Stimulated activated CD4-positive, alpha-beta T cell treated with anti-CD3 and anti-CD28 coated beads, Interleukin-4, amount 100 ng/mL, for 1 hour (primary cell): Measurements from ENCODE around the gene NUBP2.

ENCODE experiments used
- DNase-seq: peaks from one replicate; pipeline ENCODE4 v3.0.0-alpha.2; 2020

The NUBP2 gene

DNA sequence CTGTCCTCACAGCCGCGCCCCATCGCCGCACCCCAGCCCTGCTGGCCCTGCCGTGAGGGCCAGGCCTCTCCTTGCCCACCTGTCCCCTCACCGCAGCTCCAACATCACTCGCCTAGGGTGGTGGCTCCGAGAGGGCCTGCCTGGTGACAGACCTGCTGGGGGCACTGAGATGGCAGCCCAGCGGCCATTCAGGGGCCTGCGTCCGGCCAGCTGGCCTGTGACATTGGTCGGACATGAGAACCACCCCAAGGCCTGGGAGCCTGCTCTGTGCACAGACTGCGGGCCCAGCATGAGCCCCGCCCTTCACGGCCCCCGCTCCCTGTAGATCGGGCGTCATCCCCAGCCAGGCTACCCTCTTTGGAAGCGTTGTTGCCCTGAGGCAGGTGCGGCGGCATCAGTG is 23.2 kb upstream of the NUBP2 start:
- DNase-seq = no peak

DNA sequence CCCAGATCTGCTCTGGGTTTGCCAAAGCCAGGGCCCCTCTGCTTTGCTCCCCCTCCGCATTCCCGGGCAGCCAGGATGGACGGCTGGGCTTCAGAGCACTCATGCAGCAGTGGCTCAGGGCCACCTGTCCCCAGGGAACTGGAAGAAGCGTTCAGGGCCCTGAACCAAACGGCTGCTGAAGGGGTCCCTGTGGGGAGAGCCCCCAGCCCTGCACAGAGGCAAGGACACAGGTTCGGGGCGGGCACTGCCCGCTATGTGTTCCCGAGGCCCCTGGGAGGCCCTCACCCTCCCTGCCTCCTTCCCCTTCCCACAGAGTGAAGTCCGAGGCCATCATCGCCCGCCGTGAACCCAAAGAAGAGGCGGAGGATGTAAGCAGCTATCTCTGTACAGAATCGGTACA is 21.8 kb upstream of the NUBP2 start:
- no peak for DNase-seq

DNA sequence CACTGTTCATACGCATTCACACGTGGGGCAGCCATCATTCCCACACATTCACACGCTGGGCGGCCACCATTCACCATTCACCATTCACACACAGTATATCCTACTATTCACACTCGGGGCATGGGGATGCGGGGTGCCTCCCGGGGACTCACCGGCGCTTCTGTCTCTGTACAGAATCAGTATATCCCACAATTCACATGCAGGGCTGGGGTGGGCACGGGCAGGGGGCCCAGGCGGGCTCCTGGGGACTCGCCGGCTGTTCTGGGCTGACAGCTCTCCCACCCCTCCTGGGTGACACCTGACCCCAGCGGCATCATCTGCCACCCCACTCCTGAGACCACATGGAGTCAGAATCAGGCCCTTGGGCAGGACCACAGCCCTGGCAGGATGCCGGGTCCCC is 21.0 kb upstream of the NUBP2 start:
- no peak for DNase-seq

DNA sequence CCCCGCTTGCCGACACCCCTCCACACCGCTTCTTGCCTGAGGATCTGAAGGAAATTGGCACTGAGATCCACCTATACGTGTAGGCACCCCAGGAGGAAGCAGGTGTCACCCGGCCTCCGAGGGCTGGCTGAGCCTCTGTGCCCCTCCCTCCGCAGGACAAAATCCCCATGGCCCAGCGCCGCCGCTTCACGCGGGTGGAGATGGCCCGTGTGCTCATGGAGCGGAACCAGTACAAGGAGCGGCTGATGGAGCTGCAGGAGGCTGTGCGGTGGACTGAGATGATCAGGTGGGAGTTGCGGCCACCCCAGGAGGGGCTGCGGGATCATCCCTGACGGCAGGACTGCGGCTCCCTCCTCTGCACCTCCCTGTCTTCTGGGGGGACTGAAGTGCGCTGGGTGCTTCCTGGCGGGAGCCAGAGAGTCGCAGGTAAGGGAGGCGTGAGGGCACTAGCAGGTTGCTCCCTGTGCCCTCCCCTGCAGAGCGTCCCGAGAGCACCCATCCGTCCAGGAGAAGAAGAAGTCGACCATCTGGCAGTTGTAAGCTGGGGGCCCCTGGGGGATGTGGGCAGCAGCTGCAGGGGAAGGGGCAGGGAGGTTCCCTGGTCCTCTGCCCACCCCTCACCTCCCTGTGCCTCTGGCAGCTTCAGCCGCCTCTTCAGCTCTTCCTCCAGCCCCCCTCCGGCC is 20.4 kb upstream of the NUBP2 start:
- DNase-seq = no peak

DNA sequence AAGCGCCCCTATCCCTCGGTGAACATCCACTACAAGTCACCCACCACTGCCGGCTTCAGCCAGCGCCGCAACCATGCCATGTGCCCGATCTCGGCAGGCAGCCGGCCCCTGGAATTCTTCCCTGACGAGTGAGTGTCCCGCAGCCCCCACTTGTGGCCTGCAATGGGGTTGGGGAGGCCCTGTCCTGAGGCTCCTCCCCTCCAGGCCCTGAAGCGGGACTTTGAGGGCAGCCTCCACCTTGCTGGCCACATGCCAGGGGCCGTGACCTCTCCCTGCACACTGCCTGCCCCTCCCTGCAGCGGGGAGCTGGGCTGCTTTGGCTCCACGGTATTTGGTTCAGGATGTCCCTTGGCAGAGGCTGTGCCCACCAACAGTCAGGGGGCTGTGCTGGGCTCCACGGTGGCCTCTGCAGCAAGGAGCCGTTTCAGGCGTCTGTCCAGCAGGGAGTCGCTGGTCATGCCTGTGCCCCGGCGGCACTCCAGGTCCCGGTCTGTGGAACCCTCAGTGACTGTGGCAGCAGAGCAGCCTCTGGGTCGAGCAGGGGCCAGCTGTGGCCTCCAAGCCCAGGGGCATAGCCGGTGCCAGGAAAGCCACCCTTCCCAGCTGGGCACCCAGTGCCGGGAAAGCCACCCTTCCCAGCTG is 19.8 kb upstream of the NUBP2 start:
- DNase-seq = no peak

DNA sequence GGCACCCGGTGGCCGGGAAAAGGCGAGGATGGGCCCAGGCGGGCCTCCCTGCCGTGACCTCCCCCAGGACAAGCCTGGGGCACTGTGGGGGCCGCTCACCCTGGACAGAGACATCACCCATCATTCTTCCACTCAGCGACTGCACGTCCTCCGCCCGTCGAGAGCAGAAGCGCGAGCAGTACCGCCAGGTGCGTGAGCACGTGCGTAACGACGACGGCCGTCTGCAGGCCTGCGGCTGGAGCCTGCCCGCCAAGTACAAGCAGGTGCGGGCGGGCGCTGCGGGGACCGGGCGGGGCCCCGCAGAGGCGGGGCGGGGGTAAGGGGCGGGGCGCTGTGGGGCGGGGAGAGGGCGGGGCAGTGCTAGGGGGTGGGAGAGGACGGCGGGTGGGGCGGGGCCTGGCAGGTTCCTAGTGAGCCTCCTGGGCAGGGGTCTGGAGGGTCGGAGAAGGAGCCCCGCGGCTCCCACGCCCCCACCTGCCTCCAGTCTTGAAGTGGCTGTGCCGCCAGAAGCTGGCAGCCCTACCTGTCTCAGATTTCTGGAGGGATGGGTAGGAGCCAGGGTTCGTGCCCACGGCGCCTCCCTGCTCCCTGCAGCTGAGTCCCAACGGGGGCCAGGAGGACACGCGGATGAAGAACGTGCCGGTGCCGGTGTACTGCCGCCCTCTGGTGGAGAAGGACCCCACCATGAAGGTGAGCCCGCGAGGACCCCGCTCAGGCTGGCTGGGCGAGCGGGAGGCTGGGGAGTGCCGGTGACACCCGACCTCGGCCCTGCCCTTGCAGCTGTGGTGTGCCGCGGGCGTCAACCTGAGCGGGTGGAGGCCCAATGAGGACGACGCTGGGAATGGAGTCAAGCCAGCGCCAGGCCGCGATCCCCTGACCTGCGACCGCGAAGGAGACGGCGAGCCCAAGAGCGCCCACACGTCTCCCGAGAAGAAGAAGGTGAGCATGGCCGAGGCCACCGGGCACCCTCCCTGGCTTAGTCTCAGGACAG is 18.9 kb upstream of the NUBP2 start:
- no peak for DNase-seq

DNA sequence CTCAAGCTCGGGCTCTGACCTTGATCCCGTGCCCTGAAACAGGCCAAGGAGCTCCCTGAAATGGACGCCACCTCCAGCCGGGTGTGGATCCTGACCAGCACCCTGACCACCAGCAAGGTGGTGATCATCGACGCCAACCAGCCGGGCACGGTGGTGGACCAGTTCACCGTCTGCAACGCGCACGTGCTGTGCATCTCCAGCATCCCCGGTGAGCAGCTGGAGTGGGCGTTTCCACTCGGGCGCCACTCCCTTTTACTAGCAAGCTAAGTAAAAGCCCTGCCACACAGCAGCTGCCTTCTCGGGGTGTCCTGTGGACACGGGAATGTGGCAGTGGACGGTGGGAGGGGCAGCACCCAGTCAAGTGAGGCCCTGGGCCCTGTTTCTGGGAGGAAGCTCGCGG is 17.8 kb upstream of the NUBP2 start:
- DNase-seq = no peak

DNA sequence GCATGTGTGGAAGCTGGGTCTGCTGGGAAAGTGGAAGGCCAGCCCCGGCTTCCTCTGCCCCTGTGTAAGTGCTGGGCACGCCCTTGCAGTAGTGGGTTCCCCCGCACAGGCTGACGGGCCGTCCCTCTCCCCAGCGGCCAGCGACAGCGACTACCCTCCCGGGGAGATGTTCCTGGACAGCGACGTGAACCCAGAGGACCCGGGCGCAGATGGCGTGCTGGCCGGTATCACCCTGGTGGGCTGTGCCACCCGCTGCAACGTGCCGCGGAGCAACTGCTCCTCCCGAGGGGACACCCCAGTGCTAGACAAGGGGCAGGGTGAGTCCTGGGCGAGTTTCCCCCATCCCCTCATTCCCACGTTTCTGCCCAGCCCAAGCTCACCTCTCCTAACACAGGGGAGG is 16.9 kb upstream of the NUBP2 start:
- DNase-seq = no peak

DNA sequence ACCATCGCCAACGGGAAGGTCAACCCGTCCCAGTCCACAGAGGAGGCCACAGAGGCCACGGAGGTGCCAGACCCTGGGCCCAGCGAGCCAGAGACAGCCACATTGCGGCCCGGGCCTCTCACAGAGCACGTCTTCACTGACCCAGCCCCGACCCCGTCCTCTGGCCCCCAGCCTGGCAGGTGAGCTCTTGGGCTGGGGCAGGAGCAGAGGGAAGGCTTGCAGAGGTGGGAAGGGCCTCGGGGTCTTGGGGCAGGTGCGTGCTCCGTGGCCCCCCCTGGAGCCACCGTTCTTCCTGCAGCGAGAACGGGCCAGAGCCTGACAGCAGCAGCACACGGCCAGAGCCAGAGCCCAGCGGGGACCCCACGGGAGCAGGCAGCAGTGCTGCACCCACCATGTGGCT is 16.5 kb upstream of the NUBP2 start:
- no peak for DNase-seq

DNA sequence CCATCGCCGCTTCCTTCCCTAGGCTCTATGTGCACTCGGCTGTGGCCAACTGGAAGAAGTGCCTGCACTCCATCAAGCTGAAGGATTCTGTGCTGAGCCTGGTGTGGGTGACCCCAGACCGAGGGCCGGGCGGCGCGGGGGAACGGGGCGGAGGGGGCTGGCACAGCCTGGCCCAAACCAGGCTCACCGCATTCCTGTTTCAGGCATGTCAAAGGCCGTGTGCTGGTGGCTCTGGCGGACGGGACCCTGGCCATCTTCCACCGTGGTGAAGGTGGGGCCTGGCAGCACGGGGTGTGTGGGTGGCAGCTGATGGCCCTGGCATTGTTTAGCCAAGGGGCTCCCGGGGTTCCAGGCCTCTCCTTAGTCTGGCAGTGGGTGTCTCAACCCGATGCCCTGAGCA is 16.1 kb upstream of the NUBP2 start:
- DNase-seq = no peak

DNA sequence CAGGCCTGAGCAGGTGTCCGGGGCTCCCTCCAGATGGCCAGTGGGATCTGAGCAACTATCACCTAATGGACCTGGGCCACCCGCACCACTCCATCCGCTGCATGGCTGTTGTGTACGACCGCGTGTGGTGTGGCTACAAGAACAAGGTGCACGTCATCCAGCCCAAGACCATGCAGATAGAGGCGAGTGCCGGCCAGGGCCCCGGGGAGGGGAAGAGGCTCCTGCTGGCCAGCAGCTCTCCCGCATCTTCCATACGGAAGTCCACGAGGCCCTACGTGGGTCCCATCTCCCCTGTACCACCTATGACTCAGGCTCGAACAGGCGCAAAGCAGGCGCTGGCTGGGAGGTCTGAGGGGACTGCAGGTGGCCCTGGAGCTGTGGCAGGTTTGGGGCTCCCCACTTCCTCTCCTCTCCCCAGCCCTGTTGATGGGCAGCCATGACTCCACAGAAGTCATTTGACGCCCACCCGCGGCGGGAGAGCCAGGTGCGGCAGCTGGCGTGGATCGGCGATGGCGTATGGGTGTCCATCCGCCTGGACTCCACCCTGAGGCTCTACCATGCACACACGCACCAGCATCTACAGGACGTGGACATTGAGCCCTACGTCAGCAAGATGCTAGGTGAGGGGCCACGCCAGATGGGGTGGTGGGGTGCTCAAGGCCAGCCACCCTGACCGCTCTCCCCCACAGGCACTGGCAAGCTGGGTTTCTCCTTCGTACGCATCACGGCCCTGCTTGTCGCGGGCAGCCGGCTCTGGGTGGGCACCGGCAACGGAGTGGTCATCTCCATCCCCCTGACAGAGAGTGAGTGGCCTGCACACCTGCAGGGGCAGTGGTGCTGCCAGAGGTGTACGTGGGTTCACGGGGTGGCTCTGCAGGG is 15.4 kb upstream of the NUBP2 start:
- no peak for DNase-seq

DNA sequence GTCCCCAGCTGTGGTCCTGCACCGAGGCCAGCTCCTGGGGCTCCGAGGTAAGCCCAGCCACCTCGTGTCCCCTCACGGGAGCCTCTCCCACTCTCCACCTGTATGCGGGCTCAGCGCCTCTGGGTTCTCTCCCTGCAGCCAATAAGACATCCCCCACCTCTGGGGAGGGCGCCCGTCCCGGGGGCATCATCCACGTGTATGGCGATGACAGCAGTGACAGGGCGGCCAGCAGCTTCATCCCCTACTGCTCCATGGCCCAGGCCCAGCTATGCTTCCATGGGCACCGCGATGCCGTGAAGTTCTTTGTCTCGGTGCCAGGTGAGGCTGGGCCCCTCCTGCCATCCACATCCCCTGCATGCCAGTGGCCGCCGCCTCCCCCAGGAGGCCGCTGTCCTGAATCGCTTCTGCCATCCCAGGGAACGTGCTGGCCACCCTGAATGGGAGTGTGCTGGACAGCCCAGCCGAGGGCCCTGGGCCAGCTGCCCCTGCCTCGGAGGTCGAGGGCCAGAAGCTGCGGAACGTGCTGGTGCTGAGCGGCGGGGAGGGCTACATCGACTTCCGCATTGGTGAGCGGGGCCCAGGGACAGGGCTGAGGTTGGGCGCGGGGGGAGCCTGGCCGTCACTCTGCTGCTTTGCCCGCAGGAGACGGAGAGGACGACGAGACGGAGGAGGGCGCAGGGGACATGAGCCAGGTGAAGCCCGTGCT is 14.5 kb upstream of the NUBP2 start:
- no peak for DNase-seq

DNA sequence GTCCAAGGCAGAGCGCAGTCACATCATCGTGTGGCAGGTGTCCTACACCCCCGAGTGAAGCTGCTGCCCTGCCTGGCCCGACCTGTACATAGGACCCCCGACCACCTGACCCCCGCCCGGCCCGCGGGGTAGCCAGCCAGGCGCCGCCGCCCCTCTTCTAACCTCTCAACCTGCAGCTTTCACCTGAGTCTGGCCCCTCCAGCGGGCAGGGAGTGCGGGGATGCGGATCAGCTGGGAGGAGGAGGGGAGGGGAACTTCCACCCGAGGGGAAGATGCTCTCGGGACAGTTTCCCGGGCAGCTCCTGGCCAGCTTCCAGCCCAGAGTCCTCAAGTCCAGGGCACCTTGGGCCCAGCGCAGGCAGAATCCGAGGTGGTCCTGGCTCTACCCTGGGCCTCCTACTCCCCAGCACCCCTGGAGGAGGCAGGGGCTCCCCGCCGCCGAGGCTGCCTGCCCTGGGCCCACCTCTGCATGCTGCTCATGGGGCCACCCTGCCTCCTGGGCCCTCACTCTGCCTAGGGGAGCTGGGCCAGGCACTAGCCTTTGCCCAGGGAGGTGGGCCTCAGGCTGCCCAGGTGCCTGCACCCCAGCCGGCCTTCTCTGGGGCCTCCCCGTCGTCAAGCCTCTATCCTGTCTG is 13.9 kb upstream of the NUBP2 start:
- DNase-seq = no peak

DNA sequence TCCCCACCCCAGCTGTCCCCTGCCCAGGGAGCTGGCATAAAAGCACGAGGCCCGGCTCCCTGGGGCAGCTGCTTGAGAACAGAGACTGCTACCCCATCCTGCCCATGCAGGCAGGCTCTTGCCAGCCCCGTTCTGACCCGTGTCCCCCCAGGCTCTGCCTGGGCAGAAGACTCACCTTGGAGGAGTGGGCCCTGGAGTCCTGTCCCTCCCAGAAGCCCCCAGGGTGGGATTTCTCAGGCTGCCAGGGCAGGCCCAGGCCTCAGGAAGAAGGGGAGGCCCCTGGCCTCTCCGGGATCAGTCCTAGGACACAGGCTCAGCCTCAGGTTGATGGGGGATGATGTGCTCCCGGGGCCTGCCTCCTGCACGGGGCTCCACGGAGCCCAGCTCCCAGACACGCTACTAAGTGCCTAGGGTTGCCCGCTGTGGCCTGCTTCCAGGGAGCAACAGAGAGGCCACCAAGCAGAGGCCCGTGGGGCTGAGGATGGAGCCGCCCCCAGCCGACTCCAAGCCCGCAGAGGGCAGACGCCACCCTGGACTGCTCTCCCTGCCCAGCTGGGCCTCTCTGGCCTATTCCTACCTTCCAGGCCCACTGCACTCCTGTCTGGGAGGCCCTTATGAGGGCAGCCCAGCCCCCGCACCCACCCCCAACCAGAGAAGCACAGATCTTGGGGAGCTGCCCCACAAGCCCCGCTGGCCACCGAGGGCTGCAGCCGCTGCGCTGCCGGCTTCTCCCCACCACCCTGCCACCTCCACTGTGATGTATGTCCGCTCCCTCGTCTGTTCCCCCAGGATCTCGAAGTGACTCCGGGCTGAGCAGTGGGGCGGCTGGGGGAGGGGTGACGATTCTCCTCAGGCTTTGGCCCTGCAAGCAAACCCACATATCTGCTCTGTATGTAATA is 13.1 kb upstream of the NUBP2 start:
- no peak for DNase-seq

DNA sequence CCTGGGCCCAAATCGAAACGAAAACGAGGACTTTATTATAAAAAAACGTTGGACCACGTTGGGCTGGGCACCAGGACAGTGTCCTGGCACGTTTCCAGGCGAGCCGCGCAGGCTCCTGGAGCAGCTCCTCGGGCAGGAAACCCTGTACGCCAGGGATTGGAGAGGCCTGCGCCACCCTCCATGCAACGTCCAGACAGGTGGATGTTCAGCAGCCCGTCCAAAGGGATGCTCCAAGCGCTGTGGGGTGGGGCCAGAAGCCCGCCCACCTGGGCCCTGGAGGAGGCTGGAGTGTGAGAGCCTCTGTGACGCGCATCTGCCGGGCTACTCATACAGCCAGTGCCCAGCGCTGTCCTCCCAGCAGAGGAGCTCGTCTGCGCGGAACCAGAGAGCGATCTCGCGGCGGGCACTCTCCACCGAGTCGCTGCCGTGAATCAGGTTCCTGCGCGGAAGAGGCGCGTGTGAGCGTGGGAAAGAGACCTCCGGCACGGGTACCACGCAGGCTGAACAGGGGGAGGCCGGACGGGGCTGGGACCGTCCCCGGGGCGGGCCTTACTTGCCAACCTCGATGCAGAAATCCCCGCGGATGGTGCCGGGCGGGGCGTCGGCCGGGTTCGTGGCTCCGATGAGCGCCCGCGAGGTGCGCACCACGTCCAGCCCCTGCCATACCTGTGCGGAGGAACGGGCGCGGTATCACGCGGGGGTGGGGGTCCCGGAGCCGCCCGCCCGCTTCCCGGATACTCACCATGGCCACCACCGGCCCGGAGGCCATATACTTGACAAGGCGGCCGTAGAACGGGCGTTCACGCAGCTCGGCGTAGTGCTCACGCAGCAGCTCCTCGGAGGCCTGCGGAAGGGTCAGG is 12.2 kb upstream of the NUBP2 start:
- peak; percentile 72 for DNase-seq

DNA sequence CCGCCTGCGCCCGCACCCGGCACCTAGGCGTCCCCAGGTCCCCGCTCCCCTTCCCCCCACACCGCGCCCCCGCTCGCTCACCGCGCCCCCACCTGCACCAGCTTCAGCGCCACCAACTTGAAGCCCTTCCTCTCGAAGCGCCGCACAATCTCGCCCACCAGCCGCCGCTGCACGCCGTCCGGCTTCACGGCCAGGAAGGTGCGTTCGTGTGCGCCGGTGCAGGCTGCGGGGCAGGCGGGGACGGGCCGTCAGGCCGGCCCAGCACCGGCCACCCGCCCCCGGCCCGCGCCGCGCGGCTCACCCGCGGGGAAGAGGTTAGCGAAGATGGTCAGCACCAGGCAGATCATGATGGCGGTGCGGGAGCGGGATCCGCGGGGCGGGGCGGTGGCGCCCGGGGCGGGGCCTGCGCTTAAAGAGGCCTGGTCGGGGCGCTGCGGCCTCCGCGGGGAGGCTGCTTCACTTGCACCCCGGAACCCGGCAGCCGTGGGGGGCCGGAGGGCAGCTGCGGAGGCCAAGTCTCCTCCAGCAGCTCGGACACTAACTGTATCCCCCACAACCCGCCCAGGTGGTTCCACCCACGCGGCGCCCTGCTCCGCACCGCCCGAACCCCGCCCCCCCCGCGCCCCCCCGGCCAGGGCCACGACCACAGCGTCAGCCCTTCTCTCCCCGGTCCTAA is 11.4 kb upstream of the NUBP2 start, which contains the start of gene NME3:
TSS of gene NME3 (minus strand) at position 356 of the 676 bp plus-strand sequence. CDS start at position 347, 9 bp downstream.
- DNase-seq = peak; percentile 82

DNA sequence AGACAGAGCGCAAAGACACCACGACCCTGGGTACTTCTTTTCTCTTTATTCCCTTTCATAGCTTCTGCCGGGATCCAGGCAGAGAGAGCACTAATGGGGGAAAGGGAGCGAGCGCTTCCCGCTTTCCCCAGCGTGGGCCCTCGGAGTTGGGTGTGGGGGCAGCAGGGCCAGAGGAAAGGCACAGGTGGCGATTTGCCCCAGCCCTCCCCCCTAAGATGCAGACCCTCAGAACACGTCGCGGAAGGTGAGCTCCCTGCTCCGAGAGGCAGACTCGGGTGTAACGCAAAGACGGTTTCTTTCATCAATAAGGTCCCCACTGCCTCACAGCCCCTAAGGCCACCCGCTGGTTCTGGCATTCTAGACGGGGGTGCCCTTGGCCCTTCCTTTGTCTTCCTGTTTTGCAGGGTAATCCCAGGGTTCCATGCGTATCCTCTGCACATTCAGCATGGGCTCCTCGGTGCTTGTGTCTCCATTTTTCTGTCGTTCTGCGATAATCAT is 10.8 kb upstream of the NUBP2 start:
- no peak for DNase-seq

DNA sequence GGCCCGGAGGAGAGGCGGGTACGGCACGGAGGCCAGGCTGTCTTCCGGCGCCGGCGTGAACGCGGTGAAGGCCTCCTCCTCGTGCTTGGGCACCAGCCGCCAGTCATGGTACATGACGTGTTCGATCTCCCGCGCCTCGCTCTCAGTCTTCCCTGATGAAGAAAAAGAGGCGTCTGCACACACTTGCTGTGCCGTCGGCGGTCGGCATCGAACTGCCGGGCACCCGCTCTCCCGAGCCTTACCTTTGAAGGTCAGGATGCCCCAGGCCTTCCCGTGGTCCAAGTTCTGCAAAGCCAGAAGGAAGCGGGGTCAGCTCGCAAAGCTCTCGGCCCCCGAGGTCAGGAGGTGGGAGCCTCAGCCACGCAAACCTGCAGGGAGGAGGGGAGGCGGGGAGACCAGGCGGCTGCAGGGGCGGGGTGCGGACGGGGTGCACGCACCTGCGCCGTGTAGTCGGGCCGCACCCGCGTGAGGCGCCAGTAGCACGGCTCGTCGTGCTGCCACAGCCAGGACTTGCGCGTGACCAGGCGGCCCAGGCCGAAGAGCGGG is 10.3 kb upstream of the NUBP2 start, which contains the start of gene EME2:
TSS of gene EME2 (plus strand) at position 449 of the 546 bp plus-strand sequence. CDS start 418 bp downstream, outside the sequence.
- peak; percentile 57 for DNase-seq
